ENCODE data around the gene THSD4.

GRCh38 chr15:71083349-71083748 is 31.9 kb upstream of the THSD4 start:
- TF ChIP-seq, protein P1, sequence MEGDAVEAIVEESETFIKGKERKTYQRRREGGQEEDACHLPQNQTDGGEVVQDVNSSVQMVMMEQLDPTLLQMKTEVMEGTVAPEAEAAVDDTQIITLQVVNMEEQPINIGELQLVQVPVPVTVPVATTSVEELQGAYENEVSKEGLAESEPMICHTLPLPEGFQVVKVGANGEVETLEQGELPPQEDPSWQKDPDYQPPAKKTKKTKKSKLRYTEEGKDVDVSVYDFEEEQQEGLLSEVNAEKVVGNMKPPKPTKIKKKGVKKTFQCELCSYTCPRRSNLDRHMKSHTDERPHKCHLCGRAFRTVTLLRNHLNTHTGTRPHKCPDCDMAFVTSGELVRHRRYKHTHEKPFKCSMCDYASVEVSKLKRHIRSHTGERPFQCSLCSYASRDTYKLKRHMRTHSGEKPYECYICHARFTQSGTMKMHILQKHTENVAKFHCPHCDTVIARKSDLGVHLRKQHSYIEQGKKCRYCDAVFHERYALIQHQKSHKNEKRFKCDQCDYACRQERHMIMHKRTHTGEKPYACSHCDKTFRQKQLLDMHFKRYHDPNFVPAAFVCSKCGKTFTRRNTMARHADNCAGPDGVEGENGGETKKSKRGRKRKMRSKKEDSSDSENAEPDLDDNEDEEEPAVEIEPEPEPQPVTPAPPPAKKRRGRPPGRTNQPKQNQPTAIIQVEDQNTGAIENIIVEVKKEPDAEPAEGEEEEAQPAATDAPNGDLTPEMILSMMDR (IDR thresholded peaks at IDR 0.05; ENCODE audit: low read length), result no peak
- TF ChIP-seq EZH2 (IDR thresholded peaks at IDR 0.05; ENCODE audit: borderline replicate concordance, low read length), result no peak
